HG03108 (cell line): ENCODE measurements around the gene FBXO10.

ENCODE experiments used
- ATAC-seq: cut with Tn5 transposase; IDR thresholded peaks from one replicate; pipeline ENCODE4 v1.9.1; 2021; ENCODE audit warnings: moderate library complexity; ENCODE audit not compliant: unreplicated experiment

Gene FBXO10

DNA sequence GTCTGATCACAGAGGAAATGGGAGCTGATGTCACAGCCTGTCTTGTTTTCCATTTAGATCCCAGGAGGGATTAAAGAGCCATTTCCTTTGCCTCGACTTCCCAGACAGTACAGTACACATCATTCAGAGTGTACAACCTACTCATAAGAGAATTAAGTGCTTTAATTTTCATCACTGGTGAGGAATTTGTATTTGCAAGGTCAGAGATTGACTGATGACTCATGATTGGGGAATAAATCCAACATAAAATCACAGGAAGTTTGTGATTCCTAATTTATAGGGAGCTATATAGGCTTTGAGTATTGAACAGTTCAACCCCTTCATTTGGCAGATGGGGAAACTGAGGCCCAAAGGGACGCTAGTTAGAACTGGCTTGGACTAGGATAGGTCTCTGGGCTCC is 20.3 kb upstream of the FBXO10 start:
- no peak for ATAC-seq

- no peak for ATAC-seq
Measured at GRCh38 chr9:37593883-37594448, 17.8 kb upstream of the FBXO10 start.

DNA sequence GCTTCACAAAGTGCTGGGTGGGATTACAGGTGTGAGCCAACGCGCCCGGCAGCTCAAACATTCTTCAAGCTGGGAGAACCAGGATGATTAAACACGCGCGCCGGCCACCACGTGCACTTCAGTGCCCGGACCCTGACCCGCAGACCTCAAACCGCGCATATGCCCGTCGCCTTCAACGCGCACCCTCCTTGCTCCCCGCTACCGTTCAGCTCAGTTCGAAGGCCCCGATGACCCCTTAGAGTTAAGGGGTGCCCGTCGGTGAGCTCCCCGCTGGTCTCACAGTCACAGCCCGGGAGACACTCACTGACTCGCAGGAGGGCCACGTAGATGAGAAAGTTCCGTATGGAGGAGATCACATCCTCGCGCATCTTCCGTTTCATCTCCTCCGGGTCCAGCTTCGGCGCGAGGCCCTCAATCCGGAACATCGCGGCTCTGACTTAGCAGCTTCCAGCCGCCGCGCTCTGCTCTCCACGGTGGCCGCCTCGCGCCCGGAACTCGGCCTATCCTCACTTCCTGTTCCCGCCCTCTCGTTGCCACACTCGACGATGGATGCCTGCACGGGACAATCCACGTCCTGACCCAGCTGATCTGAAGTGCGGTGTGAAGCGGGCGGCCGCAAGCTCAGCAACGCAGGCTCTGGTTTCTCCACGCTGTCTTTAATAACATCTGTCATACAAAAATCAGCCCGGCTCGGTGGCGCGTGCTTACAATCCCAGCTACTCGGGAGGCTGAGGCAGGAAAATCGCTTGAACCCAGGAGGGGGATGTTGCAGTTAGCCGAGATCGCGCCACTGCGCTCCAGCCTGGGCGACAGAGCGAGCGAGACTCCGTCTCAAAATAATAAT is 16.1 kb upstream of the FBXO10 start, which contains the start of gene TOMM5:
Gene TOMM5 (minus strand): TSS at position 490 of the 844 bp plus-strand sequence. CDS start 65 bp downstream, at position 425.
- ATAC-seq: peak; percentile 82

DNA sequence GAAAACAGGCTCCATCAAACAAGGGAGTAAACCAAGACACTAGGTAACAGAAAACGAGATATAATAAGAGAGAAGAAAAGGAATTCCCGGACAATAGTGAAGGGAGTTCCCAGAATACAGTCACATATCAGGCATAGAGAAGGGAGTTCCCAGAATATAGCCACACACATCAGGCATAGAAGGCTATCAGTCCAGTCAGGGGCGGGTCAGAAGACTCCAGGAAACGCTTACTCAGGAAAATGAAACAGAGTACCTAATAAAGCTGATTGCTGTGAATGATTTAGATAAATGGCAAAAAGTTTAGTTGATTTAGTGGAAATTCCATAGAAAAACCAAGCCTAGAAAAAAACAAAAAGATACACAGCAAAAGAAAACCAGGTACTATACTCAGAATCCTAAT is 11.3 kb upstream of the FBXO10 start:
- no peak for ATAC-seq

DNA sequence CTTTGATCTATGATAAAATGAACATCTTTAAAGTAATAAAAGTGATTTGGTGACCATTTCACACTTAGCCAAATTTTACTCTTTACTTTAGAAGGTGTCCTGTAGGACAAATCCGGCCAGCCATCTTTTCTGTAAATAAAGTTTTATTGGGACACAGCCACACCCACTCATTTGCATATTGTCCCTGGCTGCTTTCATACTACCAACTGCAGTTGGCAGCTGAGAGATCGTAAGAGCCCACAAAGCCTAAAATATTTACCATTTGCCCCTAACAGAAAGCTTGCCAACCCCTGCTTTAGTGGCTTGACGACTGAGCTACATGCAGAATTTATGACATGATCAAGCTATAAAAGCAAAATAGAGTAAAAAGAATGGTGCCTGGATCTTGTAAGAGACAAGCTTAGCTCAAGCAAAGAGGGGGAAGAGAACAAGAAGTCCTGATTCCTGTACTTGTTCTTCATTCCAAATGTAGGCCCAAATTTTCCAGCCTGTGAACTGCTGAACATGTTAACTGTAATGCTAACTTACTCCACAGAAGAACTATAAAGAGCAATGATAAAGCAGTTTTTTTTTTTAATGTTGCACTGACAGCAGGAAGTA is 7.4 kb upstream of the FBXO10 start:
- ATAC-seq: no peak

DNA sequence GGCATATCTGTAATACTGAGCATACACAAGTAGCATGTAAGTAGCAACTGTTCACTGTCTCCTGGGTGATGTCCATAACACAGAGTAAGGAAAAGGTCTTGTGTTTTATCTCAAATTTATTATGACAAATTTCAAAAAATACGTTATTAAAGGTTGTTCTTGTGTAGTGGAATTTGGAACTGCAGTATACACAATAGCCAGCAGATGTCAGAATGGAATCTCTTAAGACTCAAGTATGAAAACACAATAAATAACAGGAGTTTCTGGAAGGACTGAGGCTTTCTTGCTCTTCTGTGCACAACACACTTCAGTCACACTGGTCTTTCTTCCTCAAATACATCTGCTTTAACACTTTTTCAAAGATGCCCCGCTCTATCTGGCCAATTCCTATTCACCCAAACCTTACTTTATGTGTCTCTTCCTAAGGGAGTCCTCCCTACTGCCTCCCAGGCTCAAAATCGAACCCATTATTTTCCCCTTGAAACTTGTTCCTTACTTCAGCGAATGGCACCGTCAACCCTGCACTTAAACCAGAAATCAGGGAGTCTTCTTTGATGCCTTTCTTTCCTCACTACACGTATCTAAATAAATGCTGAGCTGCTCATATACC is 6.5 kb upstream of the FBXO10 start:
- no peak for ATAC-seq

DNA sequence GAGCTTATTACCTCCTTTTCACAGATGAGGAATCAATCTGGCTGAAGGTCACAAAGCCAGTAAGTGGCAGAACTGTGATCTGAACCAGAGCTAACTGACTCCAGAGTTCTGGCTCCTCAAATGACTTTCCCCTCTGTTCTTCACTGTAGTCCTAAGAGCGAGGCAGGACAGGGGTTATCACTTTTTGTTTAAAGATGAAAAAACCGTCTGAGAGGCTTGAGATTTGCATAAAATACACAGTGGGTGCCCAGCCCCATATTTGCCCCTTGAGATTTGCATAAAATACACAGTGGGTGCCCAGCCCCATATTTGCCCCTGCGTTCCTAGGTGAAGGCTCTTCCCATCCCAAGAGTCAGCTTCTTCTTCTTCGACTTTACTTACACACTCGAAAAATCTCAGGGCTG is 667 bp downstream of the FBXO10 start:
- peak; percentile 35 for ATAC-seq

DNA sequence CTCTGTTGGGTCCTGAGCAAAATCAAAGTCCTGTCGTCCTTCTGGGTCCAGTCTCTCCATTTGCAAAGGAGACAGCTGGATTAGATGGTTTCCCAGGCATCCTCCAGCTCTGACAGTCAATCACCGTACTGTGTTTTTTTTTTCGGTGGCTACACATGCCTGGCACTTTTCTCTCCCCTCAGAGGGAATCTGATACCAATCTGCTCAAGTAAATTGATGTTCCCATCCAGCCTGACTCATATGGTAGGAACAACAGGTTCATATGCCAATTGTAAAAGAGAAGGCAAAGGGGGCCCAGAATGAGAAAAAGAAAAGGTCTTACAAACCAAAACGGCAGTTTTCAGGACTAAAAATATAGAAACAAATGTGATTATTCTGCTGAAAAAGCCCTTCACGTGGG is 1.2 kb downstream of the FBXO10 start:
- ATAC-seq: no peak

- no peak for ATAC-seq
Measured at GRCh38 chr9:37574241-37574721, 1.9 kb downstream of the FBXO10 start.

GRCh38 chr9:37571282-37571681 is 4.9 kb downstream of the FBXO10 start:
- no peak for ATAC-seq

DNA sequence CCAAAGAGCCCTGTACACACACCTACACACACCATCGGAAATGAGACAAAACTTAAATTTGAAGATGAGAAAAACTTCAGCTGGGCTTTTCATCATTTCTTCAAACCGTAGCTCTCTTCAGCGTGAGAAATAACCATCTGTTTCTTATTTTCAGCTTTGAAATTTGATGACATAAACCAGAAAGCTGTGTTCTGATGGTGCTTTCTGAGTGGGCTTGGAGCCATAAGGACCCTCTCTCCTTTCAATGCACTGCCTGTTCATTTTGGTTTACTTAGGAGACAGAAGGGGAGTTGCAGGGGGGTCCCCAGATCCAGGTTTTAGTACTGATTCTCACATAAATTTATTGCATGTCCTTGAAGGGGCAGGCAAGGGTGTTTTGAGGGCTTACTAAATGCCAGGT is 9.5 kb downstream of the FBXO10 start:
- no peak for ATAC-seq

DNA sequence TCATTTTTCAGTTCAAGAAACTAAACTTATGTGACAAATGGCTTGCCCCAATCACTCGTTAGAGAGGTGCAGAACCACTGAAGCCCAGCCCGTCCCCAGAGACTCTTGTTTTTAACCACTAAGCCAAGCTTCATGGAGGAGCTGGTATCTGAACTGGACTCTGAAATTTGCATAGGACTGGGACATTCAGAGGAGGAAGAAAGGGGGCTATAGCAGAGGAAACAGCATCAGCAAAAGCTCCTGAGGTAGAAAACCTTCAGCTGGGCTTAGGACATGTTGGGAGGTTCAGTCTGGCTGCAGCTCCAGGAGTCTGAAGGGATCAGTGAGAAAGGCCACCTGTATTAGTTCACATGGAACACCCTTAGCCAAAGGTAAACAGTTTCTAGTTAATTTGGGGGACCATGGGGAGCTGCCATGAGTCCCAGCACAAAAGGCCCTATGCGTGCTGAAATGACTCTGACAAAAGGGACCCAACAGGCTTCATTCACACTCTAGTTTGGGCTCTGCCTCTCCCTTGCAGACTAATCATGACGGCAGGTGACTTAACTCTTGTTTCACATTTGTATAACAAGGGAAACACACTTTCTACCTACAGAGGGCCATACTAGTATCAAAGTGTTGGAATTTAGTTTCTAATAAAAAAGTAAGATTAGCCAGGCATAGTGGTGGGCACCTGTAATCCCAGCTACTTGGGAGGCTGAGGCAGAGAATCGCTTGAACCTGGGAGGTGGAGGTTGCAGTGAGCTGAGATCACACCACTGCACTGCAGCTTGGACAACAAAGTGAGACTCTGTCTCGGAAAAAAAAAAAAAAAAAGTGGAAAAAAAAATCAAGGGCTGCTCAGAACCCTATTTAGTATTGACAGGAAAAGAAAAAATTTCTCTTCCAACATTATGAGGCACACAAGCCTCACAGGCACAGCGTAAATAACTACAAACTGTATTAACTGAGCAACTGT is 10.2 kb downstream of the FBXO10 start:
- ATAC-seq: peak; percentile 85

GRCh38 chr9:37564916-37565315 is 11.3 kb downstream of the FBXO10 start:
- no peak for ATAC-seq

- no peak for ATAC-seq
Measured at GRCh38 chr9:37563806-37564513, 12.2 kb downstream of the FBXO10 start.

DNA sequence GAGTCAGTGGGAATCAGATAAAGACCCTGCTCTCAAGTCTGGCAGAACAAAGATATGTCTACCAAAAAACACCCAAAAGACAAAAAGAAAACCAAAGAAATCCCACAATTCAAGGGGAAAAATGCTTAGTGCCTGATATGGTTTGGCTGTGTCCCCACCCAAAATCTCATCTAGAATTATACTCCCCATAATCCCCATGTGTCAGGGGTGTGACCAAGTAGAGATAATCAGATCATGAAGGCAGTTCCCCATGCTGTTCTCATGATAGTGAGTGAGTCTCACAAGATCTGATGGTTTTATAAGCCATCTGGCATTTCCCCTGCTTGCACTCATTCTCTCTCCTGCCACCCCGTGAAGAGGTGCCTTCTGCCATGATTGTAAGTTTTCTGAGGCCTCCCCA is 13.4 kb downstream of the FBXO10 start:
- no peak for ATAC-seq

DNA sequence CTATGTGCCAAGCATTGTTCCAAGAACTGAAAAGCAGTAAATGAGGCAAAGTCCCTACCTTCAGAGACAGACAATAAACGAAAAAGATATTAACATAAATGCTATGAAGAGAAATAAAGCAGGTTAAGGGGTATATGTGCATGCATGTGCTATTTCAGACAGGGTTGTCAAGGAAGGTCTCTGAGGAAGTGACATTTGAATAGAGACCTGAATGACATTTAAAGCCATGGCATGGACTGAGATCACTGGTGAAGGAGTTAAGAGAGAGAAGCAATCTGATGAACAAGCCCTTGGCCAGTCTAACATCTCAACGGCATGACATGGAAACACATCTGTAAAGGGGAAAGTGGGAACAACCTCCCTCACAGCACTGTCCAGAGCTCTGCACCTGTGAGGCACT is 14.5 kb downstream of the FBXO10 start:
- no peak for ATAC-seq

GRCh38 chr9:37559855-37560592 is 16.2 kb downstream of the FBXO10 start:
- no peak for ATAC-seq

DNA sequence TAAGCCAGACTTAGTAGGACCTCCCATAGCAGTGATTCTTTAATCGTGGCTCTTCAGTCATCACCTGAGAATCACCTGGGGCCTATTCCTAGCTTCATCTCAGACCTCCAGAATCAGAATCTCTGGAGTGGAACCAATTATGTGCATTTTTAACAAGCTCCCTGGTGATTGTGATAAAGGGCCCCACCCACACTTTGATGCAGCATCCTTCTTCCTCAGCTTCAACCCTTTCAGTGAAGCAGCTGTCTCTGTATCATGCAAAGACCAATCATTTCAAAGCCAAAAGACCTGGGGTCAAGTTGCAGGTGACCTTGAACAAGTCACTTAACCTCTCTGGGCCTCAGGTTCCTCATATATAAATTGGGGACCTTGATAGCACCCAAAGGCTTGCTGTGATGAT is 17.1 kb downstream of the FBXO10 start:
- no peak for ATAC-seq

GRCh38 chr9:37555786-37556185 is 20.4 kb downstream of the FBXO10 start:
- ATAC-seq: no peak
